Dendritic cell treated with granulocyte-macrophage colony-stimulating factor and Interleukin-4, amounts not matched to agents 40 ng/mL and 50 ng/mL, for 4 days (primary cell): Measurements from ENCODE around the gene OR10A4.
"Not testable (repeated sequence)": the region's sequence is repeated elsewhere in the genome, so short reads cannot be mapped to it uniquely, and the experiment has no call there.

ENCODE experiments used
- H3K27ac Mint-ChIP-seq: one replicate; pipeline ENCODE4 v1.8.0; 2022; ENCODE audit warnings: mild to moderate bottlenecking, mixed read lengths
- H3K27me3 Mint-ChIP-seq: one replicate; pipeline ENCODE4 v1.8.0; 2022; ENCODE audit warnings: mild to moderate bottlenecking, mixed read lengths
- H3K36me3 Mint-ChIP-seq: one replicate; pipeline ENCODE4 v1.8.0; 2022; ENCODE audit warnings: low read depth, mixed read lengths
- H3K4me1 Mint-ChIP-seq: one replicate; pipeline ENCODE4 v1.8.0; 2022; ENCODE audit warnings: low read depth, mixed read lengths
- H3K4me3 Mint-ChIP-seq: one replicate; pipeline ENCODE4 v1.8.0; 2022; ENCODE audit warnings: mild to moderate bottlenecking, moderate library complexity, mixed read lengths
- H3K9me3 Mint-ChIP-seq: one replicate; pipeline ENCODE4 v1.8.0; 2022; ENCODE audit warnings: mixed read lengths
- intact Hi-C: fragments of 100-400 bp; cut with micrococcal nuclease; formaldehyde crosslinking; loops from one replicate; pipeline ENCODE4 v1.15.0; 2022

OR10A4 gene

GRCh38 chr11:6876325-6876724 lies at the start of gene OR10A4:
Gene OR10A4, plus strand, starts transcription at chr11:6876625. Its CDS starts 23 bp downstream, at chr11:6876648.
- Mint-ChIP-seq H3K27me3 (no peaks in the 10 kb centered on the region), H3K27ac (no peak within 1 kb of the TSS), H3K4me3 (no peak within 1 kb of the TSS), H3K4me1 (no peaks in the 10 kb centered on the region), H3K9me3 (peaks cover 9% of the 10 kb centered on the region), H3K36me3 (no peaks in the 10 kb centered on the region)
- intact Hi-C loops, result no loop called here

GRCh38 chr11:6828103-6828502 lies 48.3 kb upstream of the OR10A4 start:
- no peaks in the 10 kb centered on the region for H3K4me1 Mint-ChIP-seq
- H3K36me3 Mint-ChIP-seq, result no peaks in the 10 kb centered on the region
- no peak overlapping the region for H3K4me3 Mint-ChIP-seq

GRCh38 chr11:6833356-6833755 lies 43.1 kb upstream of the OR10A4 start:
- intact Hi-C loops, result no loop called here
- no peak overlapping the region for H3K4me3 Mint-ChIP-seq
- H3K27ac Mint-ChIP-seq, result no peak overlapping the region
- no peaks in the 10 kb centered on the region for H3K9me3 Mint-ChIP-seq
- H3K4me1 Mint-ChIP-seq, result no peaks in the 10 kb centered on the region
- peaks cover 2% of the 10 kb centered on the region for H3K27me3 Mint-ChIP-seq
- no peaks in the 10 kb centered on the region for H3K36me3 Mint-ChIP-seq

More at GRCh38 chr11:6828103-6828502, 48.3 kb upstream of the OR10A4 start:
- H3K27ac Mint-ChIP-seq, result no peak overlapping the region
- H3K9me3 Mint-ChIP-seq, result no peaks in the 10 kb centered on the region
- H3K27me3 Mint-ChIP-seq, result no peaks in the 10 kb centered on the region
- intact Hi-C loops, result no loop called here

GRCh38 chr11:6834021-6834420 lies 42.4 kb upstream of the OR10A4 start:
- no peaks in the 10 kb centered on the region for H3K4me1 Mint-ChIP-seq
- no peak overlapping the region for H3K4me3 Mint-ChIP-seq
- no peak overlapping the region for H3K27ac Mint-ChIP-seq
- no peaks in the 10 kb centered on the region for H3K9me3 Mint-ChIP-seq
- peaks cover 2% of the 10 kb centered on the region for H3K27me3 Mint-ChIP-seq
- H3K36me3 Mint-ChIP-seq, result no peaks in the 10 kb centered on the region
- intact Hi-C loops, result no loop called here

- Mint-ChIP-seq H3K27ac (no peak overlapping the region), H3K27me3 (peaks cover 2% of the 10 kb centered on the region), H3K4me1 (no peaks in the 10 kb centered on the region), H3K4me3 (no peak overlapping the region), H3K9me3 (peaks cover 19% of the 10 kb centered on the region), H3K36me3 (no peaks in the 10 kb centered on the region)
- intact Hi-C loops, result no loop called here
These were observed 34.7 kb upstream of the OR10A4 start for GRCh38 chr11:6841694-6842093.

- Mint-ChIP-seq H3K4me1 (no peaks in the 10 kb centered on the region), H3K36me3 (no peaks in the 10 kb centered on the region), H3K9me3 (peaks cover 19% of the 10 kb centered on the region), H3K27ac (no peak overlapping the region), H3K4me3 (no peak overlapping the region), H3K27me3 (no peaks in the 10 kb centered on the region)
- intact Hi-C loops, result no loop called here
These were observed 32.8 kb upstream of the OR10A4 start for GRCh38 chr11:6843670-6844069.

- H3K4me3 Mint-ChIP-seq, result no peak overlapping the region
- H3K36me3 Mint-ChIP-seq, result no peaks in the 10 kb centered on the region
- H3K4me1 Mint-ChIP-seq, result no peaks in the 10 kb centered on the region
- H3K9me3 Mint-ChIP-seq, result peaks cover 19% of the 10 kb centered on the region
- no peak overlapping the region for H3K27ac Mint-ChIP-seq
- H3K27me3 Mint-ChIP-seq, result no peaks in the 10 kb centered on the region
- intact Hi-C loops, result no loop called here
These were observed 32.1 kb upstream of the OR10A4 start for GRCh38 chr11:6844356-6844755.

- intact Hi-C loops, result no loop called here
- Mint-ChIP-seq H3K36me3 (no peaks in the 10 kb centered on the region), H3K4me3 (no peak within 1 kb of the TSS), H3K27ac (no peak within 1 kb of the TSS), H3K9me3 (peaks cover 21% of the 10 kb centered on the region), H3K27me3 (no peaks in the 10 kb centered on the region), H3K4me1 (no peaks in the 10 kb centered on the region)
These were observed 31.0 kb upstream of the OR10A4 start, which contains the start of gene OR10A5 for GRCh38 chr11:6845383-6845782. Gene OR10A5, plus strand, starts transcription at chr11:6845683. Its CDS starts 0 bp downstream, at chr11:6845683.

GRCh38 chr11:6850526-6850925 lies 25.9 kb upstream of the OR10A4 start:
- no peaks in the 10 kb centered on the region for H3K4me1 Mint-ChIP-seq
- no peak overlapping the region for H3K27ac Mint-ChIP-seq

GRCh38 chr11:6854801-6855200 lies 21.6 kb upstream of the OR10A4 start:
- peaks cover 26% of the 10 kb centered on the region for H3K9me3 Mint-ChIP-seq
- intact Hi-C loops, H3K27ac Mint-ChIP-seq, H3K4me3 Mint-ChIP-seq, H3K27me3 Mint-ChIP-seq, H3K36me3 Mint-ChIP-seq, H3K4me1 Mint-ChIP-seq: not testable (repeated sequence)

More at GRCh38 chr11:6850526-6850925, 25.9 kb upstream of the OR10A4 start:
- no peaks in the 10 kb centered on the region for H3K27me3 Mint-ChIP-seq
- H3K9me3 Mint-ChIP-seq, result peaks cover 31% of the 10 kb centered on the region
- no peak overlapping the region for H3K4me3 Mint-ChIP-seq
- no peaks in the 10 kb centered on the region for H3K36me3 Mint-ChIP-seq
- intact Hi-C loops, result no loop called here

- Mint-ChIP-seq H3K27me3 (no peaks in the 10 kb centered on the region), H3K4me3 (no peak overlapping the region), H3K36me3 (no peaks in the 10 kb centered on the region), H3K27ac (no peak overlapping the region), H3K4me1 (no peaks in the 10 kb centered on the region), H3K9me3 (peaks cover 17% of the 10 kb centered on the region)
- intact Hi-C loops, result no loop called here
These were observed 20.4 kb upstream of the OR10A4 start for GRCh38 chr11:6855971-6856541.

- intact Hi-C loops, result no loop called here
- no peaks in the 10 kb centered on the region for H3K27me3 Mint-ChIP-seq
- H3K27ac Mint-ChIP-seq, result no peak overlapping the region
- H3K4me3 Mint-ChIP-seq, result no peak overlapping the region
- no peaks in the 10 kb centered on the region for H3K4me1 Mint-ChIP-seq
- H3K36me3 Mint-ChIP-seq, result no peaks in the 10 kb centered on the region
- H3K9me3 Mint-ChIP-seq, result peaks cover 10% of the 10 kb centered on the region
These were observed 19.6 kb upstream of the OR10A4 start for GRCh38 chr11:6856871-6857270.

DNA sequence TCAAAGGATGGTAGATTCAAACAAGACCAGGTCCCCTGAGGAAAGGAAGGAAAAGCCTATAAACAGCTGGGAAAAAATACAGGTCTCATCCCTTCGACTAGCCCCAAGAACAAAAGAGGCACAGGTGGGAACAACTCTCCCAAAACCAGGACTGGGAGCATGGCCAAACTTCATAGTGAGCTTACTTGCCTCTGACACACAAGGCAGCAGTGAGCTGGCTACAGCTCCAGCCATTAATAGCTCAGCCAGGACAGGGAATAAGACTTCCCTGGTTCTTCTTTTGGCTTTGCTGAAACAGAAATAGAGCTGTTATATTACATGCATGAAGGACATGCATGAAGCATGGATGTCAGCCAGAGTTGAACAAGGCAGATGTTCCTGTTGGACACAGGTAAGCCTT lies 13.5 kb upstream of the OR10A4 start, which contains the start of gene OR10A2:
Gene OR10A2 (plus strand): TSS at position 97 of the 400 bp plus-strand sequence. CDS start 6,698 bp downstream, outside the sequence.
- H3K36me3 Mint-ChIP-seq, result no peaks in the 10 kb centered on the region
- H3K27me3 Mint-ChIP-seq, result no peaks in the 10 kb centered on the region
- intact Hi-C loops, result no loop called here
- no peaks in the 10 kb centered on the region for H3K9me3 Mint-ChIP-seq
- no peak within 1 kb of the TSS for H3K27ac Mint-ChIP-seq
- no peak within 1 kb of the TSS for H3K4me3 Mint-ChIP-seq
- peaks cover 5% of the 10 kb centered on the region for H3K4me1 Mint-ChIP-seq

- H3K4me3 Mint-ChIP-seq, result no peak overlapping the region
- no peak overlapping the region for H3K27ac Mint-ChIP-seq
- no peaks in the 10 kb centered on the region for H3K9me3 Mint-ChIP-seq
- H3K27me3 Mint-ChIP-seq, result no peaks in the 10 kb centered on the region
- no peaks in the 10 kb centered on the region for H3K36me3 Mint-ChIP-seq
- peaks cover 5% of the 10 kb centered on the region for H3K4me1 Mint-ChIP-seq
- intact Hi-C loops, result no loop called here
These were observed 12.0 kb upstream of the OR10A4 start for GRCh38 chr11:6864438-6864837.

- H3K27me3 Mint-ChIP-seq, result no peaks in the 10 kb centered on the region
- no peaks in the 10 kb centered on the region for H3K9me3 Mint-ChIP-seq
- no peak overlapping the region for H3K4me3 Mint-ChIP-seq
- no peaks in the 10 kb centered on the region for H3K36me3 Mint-ChIP-seq
- H3K4me1 Mint-ChIP-seq, result no peaks in the 10 kb centered on the region
- H3K27ac Mint-ChIP-seq, result no peak overlapping the region
- intact Hi-C loops, result no loop called here
These were observed 5.1 kb upstream of the OR10A4 start for GRCh38 chr11:6871278-6871677.
